ENCODE results near the gene CBLB.

The CBLB gene

GRCh38 chr3:105877336-105877910, 8.6 kb upstream of the CBLB start:
- no peak overlapping the region for H3K4me3 ChIP-seq (replicated peaks; ENCODE audit: low read depth, low read length)
- TF ChIP-seq CTCF (IDR thresholded peaks at IDR 0.05; ENCODE audit: low read depth, low read length, missing control alignments): no peak
- no peak for DNase-seq (ENCODE audit: extremely low read depth, low read depth)

- DNase-seq (ENCODE audit: extremely low read depth, low read depth): no peak
- TF ChIP-seq CTCF (IDR thresholded peaks at IDR 0.05; ENCODE audit: low read depth, low read length, missing control alignments): no peak
- H3K4me3 ChIP-seq (replicated peaks; ENCODE audit: low read depth, low read length): no peak overlapping the region
Measured at GRCh38 chr3:105876780-105877327, 8.0 kb upstream of the CBLB start.

DNA sequence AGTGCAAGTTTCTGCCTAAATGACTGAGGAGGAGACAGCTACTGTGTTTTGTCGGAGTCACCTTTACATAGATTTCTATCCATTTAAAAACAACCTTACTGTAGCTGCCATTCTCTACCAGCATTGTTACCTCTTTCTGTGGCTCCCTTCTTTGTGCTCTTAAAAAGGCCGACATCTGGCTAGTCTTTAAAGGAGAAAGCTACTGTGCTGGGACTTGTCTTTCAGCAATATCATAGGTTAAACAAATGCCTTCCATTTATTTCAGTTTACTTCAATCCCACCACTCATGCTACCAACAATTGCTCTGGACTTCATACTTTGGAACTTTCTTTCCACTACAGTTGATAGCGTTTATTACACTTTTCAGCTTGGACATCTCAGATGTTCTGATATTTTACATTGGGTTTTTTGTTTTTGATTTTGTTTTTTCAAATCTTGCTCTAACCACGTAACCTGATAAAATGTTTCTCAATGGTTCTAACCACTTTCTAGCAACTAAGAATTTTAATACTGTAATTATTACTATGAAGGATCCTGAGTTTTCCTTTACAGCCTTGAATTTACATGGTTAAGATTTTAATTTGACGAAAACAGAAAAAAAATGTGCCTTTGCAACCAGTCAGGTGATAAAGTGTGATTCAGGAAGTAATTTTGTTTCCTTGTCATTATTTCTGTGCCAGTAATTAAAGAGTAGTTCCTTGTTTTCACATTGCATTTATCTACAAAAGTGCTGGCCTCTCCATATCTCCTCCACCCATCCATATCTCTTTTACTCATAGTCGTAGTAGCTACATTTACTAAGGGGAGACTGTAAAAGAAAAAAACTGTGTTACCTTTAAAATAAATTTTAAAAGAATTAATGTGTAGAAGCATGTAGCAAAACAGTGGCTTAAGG, 1.3 kb upstream of the CBLB start:
- peak overlapping the region; percentile 86 for H3K4me3 ChIP-seq (replicated peaks; ENCODE audit: low read depth, low read length)
- DNase-seq (ENCODE audit: extremely low read depth, low read depth): no peak
- no peak for TF ChIP-seq CTCF (IDR thresholded peaks at IDR 0.05; ENCODE audit: low read depth, low read length, missing control alignments)

GRCh38 chr3:105869531-105869833, 670 bp upstream of the CBLB start:
- H3K4me3 ChIP-seq (replicated peaks; ENCODE audit: low read depth, low read length): peak overlapping the region; percentile 86
- no peak for DNase-seq (ENCODE audit: extremely low read depth, low read depth)
- TF ChIP-seq CTCF (IDR thresholded peaks at IDR 0.05; ENCODE audit: low read depth, low read length, missing control alignments): no peak

GRCh38 chr3:105868431-105868741, 426 bp downstream of the CBLB start:
- DNase-seq (ENCODE audit: extremely low read depth, low read depth): no peak
- no peak for TF ChIP-seq CTCF (IDR thresholded peaks at IDR 0.05; ENCODE audit: low read depth, low read length, missing control alignments)
- peak overlapping the region; percentile 86 for H3K4me3 ChIP-seq (replicated peaks; ENCODE audit: low read depth, low read length)

DNA sequence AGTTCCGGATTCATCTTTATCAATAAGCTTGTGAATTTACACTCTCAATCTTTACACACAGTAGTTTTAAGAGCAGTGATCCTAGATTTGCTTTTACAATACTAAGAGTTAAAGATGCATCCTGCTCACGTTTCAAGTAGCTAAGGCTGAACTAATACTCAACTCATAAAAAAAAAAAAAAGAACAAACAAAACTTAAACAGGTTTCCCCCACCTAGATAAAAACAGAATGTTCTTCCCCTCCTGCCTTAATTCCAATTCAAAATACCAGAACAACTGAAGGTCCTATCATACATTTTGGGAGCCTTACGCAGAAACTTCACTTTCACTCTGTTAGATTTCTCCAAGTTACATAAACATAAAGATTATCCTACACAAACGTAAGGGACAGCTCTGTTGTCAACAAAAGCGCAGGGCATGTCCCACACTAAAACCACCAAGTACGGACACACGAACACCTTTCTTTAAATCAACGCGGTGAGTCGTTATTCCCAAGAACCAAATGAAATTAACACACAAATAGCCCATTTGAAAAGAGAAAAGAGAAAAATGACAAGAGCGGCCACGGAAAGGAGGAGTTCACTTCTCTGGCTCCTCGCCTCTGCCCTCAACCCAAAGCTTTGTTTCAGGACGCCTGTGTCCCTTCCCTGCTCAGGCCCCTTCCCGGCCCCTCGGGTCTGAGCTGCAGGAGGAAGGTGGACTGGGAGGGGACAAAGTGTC, 941 bp downstream of the CBLB start:
- peak overlapping the region; percentile 86 for H3K4me3 ChIP-seq (replicated peaks; ENCODE audit: low read depth, low read length)
- no peak for DNase-seq (ENCODE audit: extremely low read depth, low read depth)
- no peak for TF ChIP-seq CTCF (IDR thresholded peaks at IDR 0.05; ENCODE audit: low read depth, low read length, missing control alignments)
